ENCODE measurements around the gene ACOX3. TPM values are rescaled to one million over a fixed set of nuclear protein-coding genes. Genes with fewer than 3 reads are reported as not detected.

ACOX3 gene
- total RNA-seq, 1 donor from 2014 or later: 74.5 TPM

DNA sequence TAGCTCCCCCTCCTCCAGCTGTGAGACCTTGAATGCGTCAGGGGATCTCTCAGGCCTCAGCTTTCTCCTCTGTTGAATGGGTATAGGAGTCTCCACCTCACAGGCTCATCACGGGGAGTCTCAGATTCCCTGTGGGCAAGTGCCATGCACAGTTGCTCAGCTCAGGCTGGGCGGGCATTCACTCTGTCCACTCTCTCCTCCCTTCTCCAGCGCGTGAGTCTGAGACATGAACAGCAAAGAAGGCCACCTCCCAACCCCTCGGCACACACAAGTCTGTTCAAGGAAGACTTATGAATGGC, 111.0 kb downstream of the ACOX3 start:
- H3K4me1 ChIP-seq: peaks cover 10 to 20% of the 10 kb centered on the region in 2 donors
- H3K27me3 ChIP-seq: no peaks in the 10 kb centered on the region
- H3K36me3 ChIP-seq: no peaks in the 10 kb centered on the region
- no peak overlapping the region for H3K4me3 ChIP-seq
- peaks cover 0 to 5% of the 10 kb centered on the region in 2 donors for H3K9me3 ChIP-seq
- intact Hi-C loops (cut with DNase I): no loop called here
- TF ChIP-seq, protein P1, sequence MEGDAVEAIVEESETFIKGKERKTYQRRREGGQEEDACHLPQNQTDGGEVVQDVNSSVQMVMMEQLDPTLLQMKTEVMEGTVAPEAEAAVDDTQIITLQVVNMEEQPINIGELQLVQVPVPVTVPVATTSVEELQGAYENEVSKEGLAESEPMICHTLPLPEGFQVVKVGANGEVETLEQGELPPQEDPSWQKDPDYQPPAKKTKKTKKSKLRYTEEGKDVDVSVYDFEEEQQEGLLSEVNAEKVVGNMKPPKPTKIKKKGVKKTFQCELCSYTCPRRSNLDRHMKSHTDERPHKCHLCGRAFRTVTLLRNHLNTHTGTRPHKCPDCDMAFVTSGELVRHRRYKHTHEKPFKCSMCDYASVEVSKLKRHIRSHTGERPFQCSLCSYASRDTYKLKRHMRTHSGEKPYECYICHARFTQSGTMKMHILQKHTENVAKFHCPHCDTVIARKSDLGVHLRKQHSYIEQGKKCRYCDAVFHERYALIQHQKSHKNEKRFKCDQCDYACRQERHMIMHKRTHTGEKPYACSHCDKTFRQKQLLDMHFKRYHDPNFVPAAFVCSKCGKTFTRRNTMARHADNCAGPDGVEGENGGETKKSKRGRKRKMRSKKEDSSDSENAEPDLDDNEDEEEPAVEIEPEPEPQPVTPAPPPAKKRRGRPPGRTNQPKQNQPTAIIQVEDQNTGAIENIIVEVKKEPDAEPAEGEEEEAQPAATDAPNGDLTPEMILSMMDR (IDR thresholded peaks at IDR 0.05): no peak
- DNase-seq (ENCODE audit: low spot score in 2 of 2): peak in 1 of 2 donors; percentile 28
- H3K27ac ChIP-seq: peak overlapping the region in 1 of 2 donors; percentile 83

DNA sequence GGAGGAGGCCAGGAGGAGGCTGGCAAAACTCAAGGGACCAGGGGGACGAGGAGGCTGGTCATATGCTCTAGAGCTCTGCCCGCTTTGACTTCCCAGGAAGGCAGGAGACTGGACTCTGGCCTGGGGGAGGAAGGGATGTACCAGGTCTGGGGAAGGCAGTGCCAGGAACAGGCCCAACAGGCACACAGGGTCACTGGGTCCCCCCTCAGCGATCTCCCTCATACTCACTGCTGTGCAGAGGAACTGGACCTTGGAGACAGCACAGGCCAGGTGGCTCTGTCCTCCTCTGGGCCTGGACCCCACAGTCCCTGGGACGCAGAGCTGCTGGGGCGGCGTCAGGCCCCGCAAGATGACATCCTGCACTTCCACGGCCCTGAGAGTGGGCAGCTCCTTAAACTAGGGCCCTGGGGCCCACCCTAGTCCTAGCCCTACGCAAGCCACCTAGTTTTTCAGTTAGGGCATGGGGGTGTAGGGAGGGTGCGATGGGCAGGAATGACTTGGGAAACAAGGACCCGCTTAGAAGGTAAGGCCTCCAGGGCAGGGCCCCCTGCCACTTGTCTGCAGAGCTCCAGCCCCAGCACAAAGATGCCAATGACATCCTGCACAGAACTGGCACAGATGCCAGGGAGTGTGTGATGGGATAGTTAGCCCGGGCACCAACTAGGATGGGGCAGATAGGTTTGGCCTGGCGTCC, 111.5 kb downstream of the ACOX3 start:
- peaks cover 0 to 5% of the 10 kb centered on the region in 2 donors for H3K9me3 ChIP-seq
- intact Hi-C loops (cut with DNase I): no loop called here
- peak overlapping the region in 1 of 2 donors; percentile 83 for H3K27ac ChIP-seq
- peak; percentile 4 to 59 for DNase-seq (ENCODE audit: low spot score in 2 of 2)
- peaks cover 10 to 21% of the 10 kb centered on the region in 2 donors for H3K4me1 ChIP-seq
- no peak overlapping the region for H3K4me3 ChIP-seq
- no peaks in the 10 kb centered on the region for H3K27me3 ChIP-seq
- TF ChIP-seq, protein P1 (IDR thresholded peaks at IDR 0.05): no peak
- no peaks in the 10 kb centered on the region for H3K36me3 ChIP-seq

DNA sequence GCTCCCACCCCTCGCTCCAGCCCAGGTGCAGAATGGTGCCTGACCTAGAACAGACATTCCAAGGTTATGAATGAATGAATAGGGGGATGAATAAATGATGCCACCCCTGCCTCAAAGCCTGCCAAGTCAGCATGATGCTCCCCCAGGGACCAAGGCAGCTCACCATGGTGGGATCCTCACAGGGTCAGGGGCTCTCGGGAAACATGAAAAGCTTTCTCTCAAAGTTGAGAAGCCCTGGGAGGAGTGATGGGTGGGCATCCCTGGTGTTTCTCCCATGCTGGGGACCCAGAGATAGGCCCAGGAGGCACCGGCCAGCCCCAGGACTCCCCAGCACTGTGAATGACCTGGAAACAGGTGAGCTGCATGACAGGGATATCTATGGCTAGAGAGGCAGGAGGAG, 112.1 kb downstream of the ACOX3 start:
- Histone ChIP-seq H3K9me3 (peaks cover 0 to 5% of the 10 kb centered on the region in 2 donors), H3K27me3 (no peaks in the 10 kb centered on the region), H3K4me3 (no peak overlapping the region), H3K36me3 (no peaks in the 10 kb centered on the region), H3K27ac (no peak overlapping the region), H3K4me1 (peaks cover 10 to 21% of the 10 kb centered on the region in 2 donors)
- TF ChIP-seq, protein P1 (IDR thresholded peaks at IDR 0.05): no peak
- intact Hi-C loops (cut with DNase I): no loop called here
- peak; percentile 4 to 52 for DNase-seq (ENCODE audit: low spot score in 2 of 2)

DNA sequence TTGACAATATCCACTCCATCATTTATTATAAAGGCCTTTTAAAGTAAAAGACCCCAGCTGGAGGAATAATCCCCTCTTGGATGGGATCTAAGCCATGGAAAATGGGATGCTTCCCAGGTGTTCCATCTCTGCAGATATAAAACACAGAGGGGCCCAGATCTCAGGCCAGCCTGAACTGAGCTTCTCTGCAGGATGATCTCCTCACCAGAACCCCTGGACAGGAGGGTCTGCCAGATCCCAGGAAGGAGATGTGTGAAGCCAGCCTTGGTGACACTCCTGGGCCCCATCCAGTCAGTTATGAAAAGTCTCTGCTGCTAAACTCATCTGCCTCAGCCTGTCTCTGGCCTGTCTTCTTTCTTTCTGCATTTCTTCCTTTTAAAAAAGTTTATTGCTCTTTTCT, 114.3 kb downstream of the ACOX3 start:
- DNase-seq (ENCODE audit: low spot score in 2 of 2): peak in 1 of 2 donors; percentile 30
- intact Hi-C loops (cut with DNase I): no loop called here
- Histone ChIP-seq H3K4me1 (peaks cover 10 to 17% of the 10 kb centered on the region in 2 donors), H3K27ac (no peak overlapping the region), H3K36me3 (no peaks in the 10 kb centered on the region), H3K9me3 (peaks cover 0 to 5% of the 10 kb centered on the region in 2 donors), H3K4me3 (no peak overlapping the region), H3K27me3 (no peaks in the 10 kb centered on the region)
- TF ChIP-seq, protein P1 (IDR thresholded peaks at IDR 0.05): no peak

DNA sequence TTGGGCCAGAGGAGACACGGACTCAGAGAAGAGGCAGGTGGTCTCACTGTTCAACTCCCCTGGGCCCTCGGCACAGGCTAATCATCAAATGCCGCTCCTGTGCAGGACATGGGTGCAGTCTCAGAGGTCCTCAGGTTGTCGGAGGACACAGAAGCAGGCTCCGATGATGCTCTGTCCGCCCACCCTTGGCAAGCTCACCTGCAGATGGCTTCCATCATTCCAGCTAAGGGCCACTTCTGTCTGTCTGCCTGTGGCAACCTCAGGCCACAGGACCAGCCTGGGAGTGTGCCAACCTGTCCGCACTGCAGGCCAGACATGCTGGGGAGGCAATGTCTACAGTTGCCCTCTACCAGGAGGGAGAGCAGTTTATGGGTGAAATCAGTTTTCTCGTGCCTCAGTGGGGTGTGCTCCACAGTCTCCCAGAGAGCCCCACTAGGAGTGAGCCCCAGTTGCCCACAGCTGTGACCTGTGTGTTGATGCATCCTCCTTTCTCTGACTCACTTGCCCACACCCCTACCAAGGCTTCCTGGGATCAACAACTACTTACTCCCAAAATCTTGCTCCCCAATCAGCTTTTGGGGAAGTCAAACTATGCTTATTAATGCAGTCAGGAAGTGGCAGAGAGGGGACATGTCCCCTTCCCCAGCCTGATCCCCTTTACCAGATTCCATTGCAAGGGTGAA, 115.1 kb downstream of the ACOX3 start:
- H3K4me3 ChIP-seq: no peak overlapping the region
- H3K9me3 ChIP-seq: peaks cover 0 to 5% of the 10 kb centered on the region in 2 donors
- no peak overlapping the region for H3K27ac ChIP-seq
- intact Hi-C loops (cut with DNase I): no loop called here
- H3K36me3 ChIP-seq: no peaks in the 10 kb centered on the region
- no peaks in the 10 kb centered on the region for H3K27me3 ChIP-seq
- H3K4me1 ChIP-seq: peaks cover 7 to 9% of the 10 kb centered on the region in 2 donors
- DNase-seq (ENCODE audit: low spot score in 2 of 2): peak in 1 of 2 donors; percentile 60
- TF ChIP-seq, protein P1 (IDR thresholded peaks at IDR 0.05): no peak

All from ascending aorta (tissue), 2 donors.